NCI-H446 (cell line): ENCODE results near the gene TPCN1.
A peak's percentile ranks its signal among the peaks of the same experiment; 100 is the strongest.

ENCODE experiments used
- DNase-seq, 2 experiments: peaks; one replicate each; lab custom pipeline; 2025; lab: John Stamatoyannopoulos, UW

Gene TPCN1

GRCh38 chr12:113221181-113221996 is at the start of gene TPCN1:
TSS of gene TPCN1 (plus strand) at chr12:113221464. CDS start at chr12:113226853, 5,389 bp downstream.
- peak; percentile 99 to 100 for DNase-seq

- no peak for DNase-seq
Observed at GRCh38 chr12:113171543-113171942, 49.7 kb upstream of the TPCN1 start.

GRCh38 chr12:113172185-113172584 is 49.1 kb upstream of the TPCN1 start:
- DNase-seq = no peak

- DNase-seq = no peak
Observed at GRCh38 chr12:113173081-113173698, 48.1 kb upstream of the TPCN1 start.

- peak; percentile 13 to 71 for DNase-seq
Observed at GRCh38 chr12:113174461-113175384, 46.5 kb upstream of the TPCN1 start.

GRCh38 chr12:113179023-113179422 is 42.2 kb upstream of the TPCN1 start:
- DNase-seq = no peak

- no peak for DNase-seq
Observed at GRCh38 chr12:113180333-113180732, 40.9 kb upstream of the TPCN1 start.

GRCh38 chr12:113181975-113182374 is 39.3 kb upstream of the TPCN1 start:
- DNase-seq = no peak

GRCh38 chr12:113183030-113183589 is 38.2 kb upstream of the TPCN1 start:
- no peak for DNase-seq

- DNase-seq = peak in 1 of 2 experiments; percentile 70
Observed at GRCh38 chr12:113184098-113184899, 37.0 kb upstream of the TPCN1 start.

GRCh38 chr12:113184900-113185179 is 36.4 kb upstream of the TPCN1 start:
- peak; percentile 70 to 88 for DNase-seq

- peak; percentile 50 to 85 for DNase-seq
Observed at GRCh38 chr12:113185180-113186032, 35.9 kb upstream of the TPCN1 start, which contains the start of the genes DDX54 and RITA1. TSS of gene DDX54 (minus strand) at chr12:113185478. CDS start at chr12:113185451, 27 bp downstream. TSS of gene RITA1 (plus strand) at chr12:113185721. CDS start at chr12:113186747, 1,026 bp downstream.

- DNase-seq = no peak
Observed at GRCh38 chr12:113186033-113186365, 35.3 kb upstream of the TPCN1 start.

GRCh38 chr12:113186666-113187325 is 34.5 kb upstream of the TPCN1 start:
- no peak for DNase-seq

GRCh38 chr12:113189361-113189760 is 31.9 kb upstream of the TPCN1 start:
- no peak for DNase-seq

- DNase-seq = peak in 1 of 2 experiments; percentile 16
Observed at GRCh38 chr12:113190761-113191160, 30.5 kb upstream of the TPCN1 start.

- DNase-seq = no peak
Observed at GRCh38 chr12:113191227-113191626, 30.0 kb upstream of the TPCN1 start.

GRCh38 chr12:113194971-113195391 is 26.3 kb upstream of the TPCN1 start:
- DNase-seq = no peak

GRCh38 chr12:113195598-113195997 is 25.7 kb upstream of the TPCN1 start:
- no peak for DNase-seq

GRCh38 chr12:113196582-113196981 is 24.7 kb upstream of the TPCN1 start:
- DNase-seq = no peak
